ENCODE measurements around the gene TRIM4.
A peak's percentile ranks its signal among the peaks of the same experiment; 100 is the strongest.
"Not testable (repeated sequence)": the region's sequence is repeated elsewhere in the genome, so short reads cannot be mapped to it uniquely, and the experiment has no call there.

TRIM4 gene

GRCh38 chr7:99918959-99919813, at the start of gene TRIM4:
Gene TRIM4 (minus strand): TSS chr7:99919530. CDS start chr7:99919401, 129 bp downstream.
- no peaks in the 10 kb centered on the region for H3K9me3 ChIP-seq (ENCODE audit: control insufficient read depth, insufficient read depth, low read length)
- H3K9me2 ChIP-seq (replicated peaks; ENCODE audit: control insufficient read depth, low read length): no peaks in the 10 kb centered on the region
- H3K27ac ChIP-seq (ENCODE audit: low read depth, low read length): peak within 1 kb of the TSS; percentile 45
- no peaks in the 10 kb centered on the region for H3K27me3 ChIP-seq (ENCODE audit: control insufficient read depth, low read length)
- peak within 1 kb of the TSS; percentile 78 for H3K4me2 ChIP-seq (ENCODE audit: low read length)
- peaks cover 3% of the 10 kb centered on the region for H3F3A ChIP-seq (ENCODE audit: control insufficient read depth, insufficient read depth)
- H3K79me2 ChIP-seq (ENCODE audit: control insufficient read depth, low read length): peaks cover 65% of the 10 kb centered on the region
- peak within 1 kb of the TSS; percentile 87 for H3K4me3 ChIP-seq (ENCODE audit: low read length)
- TF ChIP-seq EZH2phosphoT487 (IDR thresholded peaks at IDR 0.05; ENCODE audit: borderline replicate concordance, low read length) (no peak), CTCF (IDR thresholded peaks at IDR 0.05; ENCODE audit: low read depth, low read length, poor library complexity, severe bottlenecking) (peak; percentile 65)
- H3K36me3 ChIP-seq (ENCODE audit: control insufficient read depth, low read length): peaks cover 53% of the 10 kb centered on the region
- peaks cover 11% of the 10 kb centered on the region; the same call in 1 of the 2 replicates for H4K20me1 ChIP-seq (ENCODE audit: control insufficient read depth, insufficient read depth, low read depth, low read length)
- peaks cover 30% of the 10 kb centered on the region for H3K4me1 ChIP-seq (ENCODE audit: control insufficient read depth, low read length)

DNA sequence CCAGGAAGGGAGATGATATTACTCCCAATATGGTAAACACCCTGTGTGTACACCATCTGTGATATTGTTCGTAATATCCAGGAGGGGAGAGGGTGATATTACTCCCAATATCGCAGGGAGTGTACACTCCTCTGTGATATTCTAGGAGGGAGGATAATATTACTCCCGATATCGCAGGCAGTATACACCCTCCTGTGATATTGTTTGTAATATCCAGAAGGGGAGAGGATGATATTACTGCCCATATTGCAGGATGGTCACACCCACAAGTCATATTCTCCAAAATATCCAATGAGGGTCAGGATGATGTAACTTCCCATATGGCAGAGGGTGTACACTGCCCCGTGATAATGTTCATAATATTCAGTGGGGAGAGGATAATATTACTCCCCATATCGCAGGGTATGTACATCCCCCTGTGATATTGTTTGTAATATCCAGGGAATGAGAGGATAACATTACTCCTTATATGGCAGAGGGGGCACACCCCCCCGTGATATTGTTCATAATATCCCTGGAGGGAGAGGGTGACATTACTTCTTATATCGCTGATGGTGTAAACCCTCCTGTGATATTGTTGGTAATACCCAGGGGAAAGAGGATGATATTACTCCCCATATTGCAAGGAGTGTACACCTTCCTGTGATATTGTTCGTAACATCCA, 39.4 kb upstream of the TRIM4 start:
- TF ChIP-seq EZH2phosphoT487 (IDR thresholded peaks at IDR 0.05; ENCODE audit: borderline replicate concordance, low read length): no peak
- TF ChIP-seq CTCF (IDR thresholded peaks at IDR 0.05; ENCODE audit: low read depth, low read length, poor library complexity, severe bottlenecking): no peak
- H3K27me3 ChIP-seq (ENCODE audit: control insufficient read depth, low read length): peaks cover 33% of the 10 kb centered on the region

GRCh38 chr7:99955247-99955646, 35.9 kb upstream of the TRIM4 start:
- peaks cover 7% of the 10 kb centered on the region for H3K4me1 ChIP-seq (ENCODE audit: control insufficient read depth, low read length)
- H3K27me3 ChIP-seq (ENCODE audit: control insufficient read depth, low read length): peaks cover 33% of the 10 kb centered on the region
- H3K9me3 ChIP-seq (ENCODE audit: control insufficient read depth, insufficient read depth, low read length): peaks cover 7% of the 10 kb centered on the region
- H3K9me2 ChIP-seq (replicated peaks; ENCODE audit: control insufficient read depth, low read length): no peaks in the 10 kb centered on the region
- no peaks in the 10 kb centered on the region for H4K20me1 ChIP-seq (ENCODE audit: control insufficient read depth, insufficient read depth, low read depth, low read length)
- no peak overlapping the region for H3K4me3 ChIP-seq (ENCODE audit: low read length)
- no peaks in the 10 kb centered on the region for H3K36me3 ChIP-seq (ENCODE audit: control insufficient read depth, low read length)
- no peak overlapping the region for H3K4me2 ChIP-seq (ENCODE audit: low read length)
- no peak overlapping the region for H3K27ac ChIP-seq (ENCODE audit: low read depth, low read length)
- no peaks in the 10 kb centered on the region for H3K79me2 ChIP-seq (ENCODE audit: control insufficient read depth, low read length)
- no peaks in the 10 kb centered on the region for H3F3A ChIP-seq (ENCODE audit: control insufficient read depth, insufficient read depth)
- no peak for TF ChIP-seq CTCF (IDR thresholded peaks at IDR 0.05; ENCODE audit: low read depth, low read length, poor library complexity, severe bottlenecking)

More for the DNA sequence above, 39.4 kb upstream of the TRIM4 start:
- no peaks in the 10 kb centered on the region for H3K9me3 ChIP-seq (ENCODE audit: control insufficient read depth, insufficient read depth, low read length)
- H3K27ac ChIP-seq (ENCODE audit: low read depth, low read length): no peak overlapping the region
- no peak overlapping the region for H3K4me3 ChIP-seq (ENCODE audit: low read length)
- no peak overlapping the region for H3K4me2 ChIP-seq (ENCODE audit: low read length)
- no peaks in the 10 kb centered on the region for H4K20me1 ChIP-seq (ENCODE audit: control insufficient read depth, insufficient read depth, low read depth, low read length)
- no peaks in the 10 kb centered on the region for H3K9me2 ChIP-seq (replicated peaks; ENCODE audit: control insufficient read depth, low read length)
- peaks cover 2% of the 10 kb centered on the region for H3K4me1 ChIP-seq (ENCODE audit: control insufficient read depth, low read length)
- no peaks in the 10 kb centered on the region for H3K79me2 ChIP-seq (ENCODE audit: control insufficient read depth, low read length)
- H3K36me3 ChIP-seq (ENCODE audit: control insufficient read depth, low read length): no peaks in the 10 kb centered on the region
- H3F3A ChIP-seq (ENCODE audit: control insufficient read depth, insufficient read depth): no peaks in the 10 kb centered on the region

DNA sequence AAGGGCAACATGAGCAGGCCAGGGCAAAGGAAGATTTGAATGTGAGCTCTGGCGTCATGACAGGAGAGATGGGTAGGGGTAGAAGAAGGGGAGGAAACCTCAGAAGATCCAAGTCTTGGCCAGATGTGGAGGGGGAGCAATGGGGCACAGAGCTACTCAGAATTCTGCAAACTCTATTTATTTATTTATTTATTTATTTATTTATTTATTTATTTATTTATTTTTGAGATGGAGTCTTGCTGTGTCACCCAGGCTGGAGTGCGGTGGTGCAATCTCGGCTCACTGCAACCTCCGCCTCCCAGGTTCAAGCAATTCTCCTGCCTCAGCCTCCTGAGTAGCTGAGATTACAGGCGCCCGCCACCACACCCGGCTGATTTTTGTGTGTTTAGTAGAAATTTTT, 35.3 kb upstream of the TRIM4 start:
- H3K9me3 ChIP-seq (ENCODE audit: control insufficient read depth, insufficient read depth, low read length); H3K27ac ChIP-seq (ENCODE audit: low read depth, low read length); H3K36me3 ChIP-seq (ENCODE audit: control insufficient read depth, low read length); H3K4me2 ChIP-seq (ENCODE audit: low read length); H4K20me1 ChIP-seq (ENCODE audit: control insufficient read depth, insufficient read depth, low read depth, low read length); H3F3A ChIP-seq (ENCODE audit: control insufficient read depth, insufficient read depth); H3K9me2 ChIP-seq (replicated peaks; ENCODE audit: control insufficient read depth, low read length); H3K4me3 ChIP-seq (ENCODE audit: low read length); H3K79me2 ChIP-seq (ENCODE audit: control insufficient read depth, low read length): not testable (repeated sequence)
- Histone ChIP-seq H3K27me3 (ENCODE audit: control insufficient read depth, low read length) (peaks cover 33% of the 10 kb centered on the region), H3K4me1 (ENCODE audit: control insufficient read depth, low read length) (peaks cover 12% of the 10 kb centered on the region)
